Activated CD8-positive, alpha-beta memory T cell treated with anti-CD3 and anti-CD28 coated beads, Interleukin-2, amount 50 U/mL, for 48 hours (primary cell): ENCODE data around the gene EPC1.
A peak's percentile ranks its signal among the peaks of the same experiment; 100 is the strongest.

Experiments
- DNase-seq: peaks from one replicate; pipeline ENCODE4 v3.0.0-alpha.2; 2020

Gene EPC1

DNA sequence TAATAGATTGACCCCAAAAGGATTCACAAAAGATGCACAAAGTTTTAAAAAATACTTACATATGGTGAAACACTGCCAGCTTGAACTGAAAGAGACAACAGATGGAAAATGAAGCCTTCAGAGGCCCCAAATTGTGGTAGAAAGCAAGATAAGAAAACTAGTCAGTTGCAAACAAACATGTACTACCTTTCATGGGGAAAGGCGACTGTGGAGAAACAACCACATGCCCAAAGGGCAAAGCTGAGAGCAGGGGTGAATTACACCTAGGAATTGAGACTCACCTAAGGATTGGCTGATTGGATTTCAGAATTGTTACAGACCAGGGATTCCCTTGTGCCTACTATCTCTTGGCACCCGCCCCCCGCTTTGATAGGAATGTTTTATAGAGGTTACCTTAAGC is 13.1 kb downstream of the EPC1 start:
- no peak for DNase-seq

DNA sequence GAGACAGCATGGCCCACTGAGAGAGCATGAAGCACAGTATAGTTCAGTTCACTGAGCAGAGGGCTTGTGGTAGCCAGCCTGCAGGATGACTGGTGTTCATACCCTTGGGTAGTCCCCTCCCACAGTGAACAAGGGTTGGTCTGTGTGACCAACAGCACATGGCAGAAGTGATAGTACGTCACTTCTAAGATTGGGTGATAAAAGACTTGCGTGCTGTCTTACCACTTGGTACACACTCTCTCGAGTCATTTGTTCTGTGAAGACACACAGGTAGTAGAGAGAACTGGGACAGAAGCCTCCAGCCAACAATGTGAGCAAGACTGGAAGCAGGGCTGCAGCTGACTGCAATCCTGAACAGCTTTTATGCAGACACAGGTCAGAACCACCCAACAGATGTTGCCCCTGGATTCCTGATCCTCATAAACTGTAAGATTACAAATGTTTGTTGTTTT is 14.6 kb downstream of the EPC1 start:
- peak; percentile 83 for DNase-seq

DNA sequence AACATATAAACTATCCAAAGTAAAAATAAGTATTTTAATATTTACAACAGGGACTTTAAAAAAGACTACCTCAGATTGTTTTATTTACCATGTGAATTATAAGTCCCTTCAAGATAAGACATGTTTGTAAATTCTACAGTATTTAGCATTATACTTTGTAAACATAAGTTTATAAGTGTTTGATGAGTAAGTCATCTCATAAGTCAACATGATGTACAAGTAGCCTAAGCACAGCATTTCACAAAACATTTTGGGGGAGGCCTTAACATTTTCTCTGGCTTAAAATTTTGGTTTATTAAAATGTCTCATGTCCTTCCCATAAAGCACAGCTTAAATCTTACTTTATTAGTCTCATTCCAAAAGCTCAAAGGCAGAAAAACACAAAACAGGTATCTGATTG is 15.4 kb downstream of the EPC1 start:
- DNase-seq, result no peak

DNA sequence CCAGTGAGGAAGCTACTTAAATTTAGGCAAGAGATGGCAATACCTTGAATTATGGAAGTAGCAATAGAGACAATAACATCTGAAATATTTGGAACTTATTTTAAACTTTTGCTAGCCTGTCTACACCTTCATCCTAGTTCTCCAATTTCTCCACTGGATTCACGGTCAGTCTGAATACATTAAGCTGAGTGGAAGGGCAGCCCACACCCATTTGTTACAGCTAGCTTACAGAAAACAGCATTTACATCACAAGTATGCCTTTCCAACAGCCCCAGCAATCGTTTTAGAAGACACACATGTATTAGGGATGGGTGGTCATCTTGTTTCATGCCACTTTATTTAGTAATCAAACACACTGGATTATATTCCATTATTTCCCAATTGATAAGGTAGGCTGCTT is 16.7 kb downstream of the EPC1 start:
- no peak for DNase-seq

DNA sequence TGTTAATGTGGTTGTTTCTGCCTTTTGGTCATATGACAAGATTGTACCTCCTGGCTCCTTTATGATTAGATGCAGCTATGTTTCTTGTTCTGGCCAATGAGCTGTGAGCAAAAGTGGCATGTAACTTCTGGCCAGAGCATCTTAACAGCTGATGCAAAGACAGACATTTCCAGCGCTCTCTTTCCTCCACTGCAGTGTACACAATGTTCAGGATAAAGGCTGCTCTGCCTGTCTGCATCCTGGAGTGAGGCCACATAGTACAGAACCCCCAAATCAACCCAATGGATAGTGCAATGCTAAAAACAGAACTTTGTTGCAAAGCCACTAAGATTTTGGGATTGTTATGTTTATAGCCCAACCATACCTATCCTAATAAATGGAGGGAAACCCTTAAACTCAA is 17.9 kb downstream of the EPC1 start:
- DNase-seq, result no peak

DNA sequence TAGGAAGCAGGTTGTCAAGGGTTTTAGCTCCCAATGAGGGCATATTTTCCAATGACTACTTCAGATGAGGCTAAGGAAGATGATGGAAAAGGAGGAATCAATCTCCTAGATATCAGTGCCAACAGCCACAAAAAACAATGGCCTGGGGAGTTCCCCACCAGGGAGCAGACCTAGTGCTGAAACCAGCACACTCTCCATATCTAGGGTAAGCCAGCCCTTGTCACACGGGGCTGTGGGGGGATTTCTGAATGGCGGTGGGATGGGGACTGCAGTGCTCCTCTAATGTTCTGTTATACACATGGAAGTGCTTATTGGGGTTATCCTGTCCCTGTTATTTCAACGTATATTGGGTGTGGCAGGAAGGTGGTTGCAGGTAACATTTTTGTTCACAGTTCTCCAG is 18.5 kb downstream of the EPC1 start:
- no peak for DNase-seq

DNA sequence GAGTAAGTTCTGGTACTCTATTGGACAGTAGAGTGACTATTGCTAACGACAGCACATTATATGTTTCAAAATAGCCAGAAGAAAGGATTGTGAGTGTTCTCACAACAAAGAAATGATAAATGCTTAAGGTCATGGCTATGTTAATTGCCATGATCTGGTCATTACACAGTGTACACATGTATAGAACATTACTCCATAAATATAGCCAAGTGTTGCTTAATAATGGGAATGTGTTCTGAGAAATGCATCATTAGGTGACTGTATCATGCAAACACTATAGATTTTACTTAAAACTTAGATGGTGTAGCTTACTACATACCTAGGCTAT is 19.6 kb downstream of the EPC1 start:
- no peak for DNase-seq

DNA sequence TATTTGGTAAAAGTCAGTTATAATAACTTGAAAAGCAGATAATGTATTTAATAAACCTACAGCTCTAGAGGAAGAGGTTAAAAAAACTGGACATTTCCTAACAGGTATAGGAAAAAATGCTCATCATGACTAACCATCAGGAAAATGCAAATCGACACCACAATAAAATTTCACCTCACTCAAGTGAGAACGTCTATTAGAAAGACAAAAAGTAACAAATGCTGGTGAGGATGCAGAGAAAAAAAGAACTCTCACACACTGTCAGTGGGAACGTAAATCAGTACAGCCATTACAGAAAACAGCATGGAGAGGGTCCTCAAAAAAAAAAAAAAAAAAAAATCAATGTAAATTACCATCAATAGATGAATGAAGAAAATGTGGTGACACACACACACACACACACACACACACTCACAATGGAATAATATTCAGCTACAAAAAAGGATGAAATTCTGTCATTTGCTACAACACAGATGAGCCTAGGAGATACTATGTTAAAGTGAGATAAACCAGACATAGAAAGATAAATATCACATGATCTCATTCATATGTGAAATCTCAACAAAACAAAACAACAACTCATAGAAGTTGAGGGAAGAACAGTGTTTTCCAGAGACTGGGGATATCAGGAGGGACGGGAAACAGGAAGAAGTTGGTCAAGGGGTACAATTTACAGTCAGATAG is 20.1 kb downstream of the EPC1 start:
- DNase-seq, result no peak

DNA sequence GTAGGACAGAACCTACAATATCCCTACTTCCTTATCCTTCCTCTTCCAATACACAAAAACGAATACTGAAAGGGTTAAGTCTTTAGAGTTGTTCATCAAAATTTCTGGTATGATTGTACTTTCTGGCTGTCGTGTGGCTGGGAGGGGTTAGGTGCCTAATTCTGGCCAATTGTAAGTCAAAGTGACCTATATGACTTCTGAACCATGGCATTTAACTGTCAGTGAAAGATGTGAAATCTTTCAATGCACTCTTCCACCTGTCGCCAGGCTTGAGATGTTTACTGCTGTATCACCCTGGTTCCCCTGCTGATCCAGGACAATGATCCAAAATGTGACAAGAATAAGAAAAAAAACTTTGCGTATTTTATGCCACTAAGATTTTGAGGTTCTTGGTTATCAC is 20.8 kb downstream of the EPC1 start:
- no peak for DNase-seq

DNA sequence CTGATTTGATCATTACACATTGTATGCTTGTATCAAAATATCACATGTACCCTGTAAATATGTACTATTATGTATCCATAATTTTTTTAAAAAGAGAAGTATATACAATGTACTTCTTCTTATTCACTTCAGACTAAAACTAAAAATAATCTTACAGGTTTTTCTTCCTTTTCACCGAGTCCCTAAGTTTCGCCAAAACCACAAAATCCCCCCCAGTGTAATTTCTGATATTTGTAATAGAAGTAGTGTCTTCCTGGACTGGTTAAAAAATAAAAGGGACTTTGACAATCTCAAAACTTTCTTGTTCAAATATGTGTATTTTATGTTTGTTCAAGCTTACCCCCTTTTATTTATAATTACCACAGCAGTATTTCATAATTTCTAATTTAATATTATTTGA is 23.9 kb downstream of the EPC1 start:
- no peak for DNase-seq

DNA sequence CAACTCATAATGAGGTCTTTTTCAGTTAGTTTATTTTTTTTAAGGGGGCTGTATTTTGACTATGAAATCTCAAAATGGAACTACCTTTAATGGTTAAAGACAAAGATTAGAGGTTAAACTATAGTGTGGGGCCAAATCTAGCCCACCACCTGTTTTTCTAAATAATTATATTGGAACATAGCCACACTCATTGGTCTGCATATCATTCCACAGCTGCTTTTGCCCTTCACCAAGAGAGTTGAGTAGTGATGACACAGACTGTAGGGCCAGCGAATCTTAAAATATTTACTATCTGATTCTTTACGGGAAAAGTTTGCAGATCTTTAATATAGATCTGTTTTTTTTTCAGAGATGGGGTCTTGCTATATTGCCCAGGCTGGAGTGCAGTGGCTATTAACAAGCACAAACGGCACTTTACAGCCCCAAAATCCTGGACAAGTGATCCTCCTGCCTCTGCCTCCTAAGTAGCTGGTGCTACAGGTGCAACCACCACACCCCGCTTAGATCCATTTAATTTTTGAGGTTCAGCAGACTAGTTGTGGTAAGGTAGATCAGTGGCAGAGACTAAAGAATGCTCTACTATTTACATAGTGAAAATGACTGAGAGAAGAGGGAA is 25.8 kb downstream of the EPC1 start:
- DNase-seq, result no peak

DNA sequence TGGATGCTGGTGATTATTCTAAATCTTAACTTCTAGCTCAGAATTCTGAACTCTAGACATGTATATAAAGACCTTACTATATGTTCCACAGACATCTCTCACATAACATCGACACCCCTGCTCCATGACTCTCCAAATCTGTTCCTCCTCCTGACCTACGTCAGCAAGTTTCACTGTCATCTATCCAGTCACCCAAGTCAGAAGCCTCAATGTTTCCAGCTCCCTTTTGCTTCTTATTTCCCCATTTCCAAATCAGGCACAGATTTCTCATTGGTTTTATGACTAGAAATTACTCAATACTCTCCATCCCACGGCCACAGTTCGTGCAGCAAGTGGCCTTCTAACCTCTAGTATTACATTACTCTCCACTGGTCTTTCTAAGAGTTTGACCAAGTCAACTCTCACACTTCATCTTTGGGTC is 28.5 kb downstream of the EPC1 start:
- no peak for DNase-seq

DNA sequence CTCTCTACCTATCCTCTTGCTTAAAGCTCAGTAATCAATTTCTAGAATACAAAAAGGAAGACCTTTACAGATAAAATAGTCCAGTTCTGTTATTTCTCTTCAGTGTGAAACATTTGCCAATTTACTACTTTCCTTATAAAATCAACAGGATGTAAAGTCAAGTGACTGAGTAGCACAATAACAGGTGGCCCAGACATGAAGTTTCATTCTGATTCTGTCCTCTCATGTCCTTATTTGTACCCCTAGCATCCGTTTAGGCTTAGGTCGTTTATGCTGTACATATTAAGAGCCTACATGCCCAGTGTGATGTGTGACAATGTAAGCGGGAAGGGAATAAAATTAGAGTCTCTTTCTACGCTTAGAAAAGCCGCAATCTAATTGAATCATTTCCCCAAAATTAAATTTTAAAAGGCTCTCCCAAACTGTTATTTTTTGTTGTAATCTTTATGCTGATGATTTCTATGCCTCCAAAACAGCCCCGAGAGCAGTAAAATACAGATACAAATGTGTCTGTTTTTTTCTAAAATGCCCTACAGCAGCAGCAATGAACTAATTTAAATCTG is 29.1 kb downstream of the EPC1 start:
- no peak for DNase-seq

DNA sequence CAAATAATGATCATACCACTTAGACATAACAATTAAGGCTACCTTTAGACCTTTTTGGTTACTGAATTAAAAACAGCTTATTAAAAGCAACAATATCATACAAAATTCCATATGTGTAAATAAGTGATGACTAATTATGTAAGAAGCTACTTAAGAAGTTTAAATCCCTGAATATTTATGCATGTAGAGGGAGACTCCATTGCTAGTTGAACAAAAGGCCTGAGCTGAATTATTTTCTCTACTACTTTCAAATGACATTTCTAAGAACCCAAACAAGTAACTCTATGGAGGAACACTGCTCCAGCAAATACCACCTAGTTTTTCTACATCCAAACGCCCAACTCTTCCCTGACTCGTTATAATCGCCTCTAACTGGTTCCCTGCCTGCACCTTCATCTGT is 31.5 kb downstream of the EPC1 start:
- DNase-seq, result no peak

DNA sequence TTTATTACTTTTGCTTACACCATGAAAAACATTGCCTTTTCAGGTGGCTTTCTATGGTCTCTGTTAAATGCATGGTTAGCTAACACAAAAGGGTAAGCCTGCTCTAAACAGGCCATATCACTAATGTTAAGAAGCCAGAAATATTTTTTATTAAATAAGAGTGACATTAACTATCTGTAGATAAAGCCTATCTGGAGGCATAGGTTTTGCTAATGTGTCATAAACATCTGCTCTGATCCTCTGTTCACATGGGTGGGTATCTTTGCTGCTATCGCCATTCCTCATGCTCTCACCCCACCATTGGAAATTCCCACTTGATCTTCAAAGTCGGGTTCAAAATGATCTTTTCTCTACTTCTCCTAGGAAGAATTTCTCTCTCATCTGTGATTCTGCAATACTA is 32.4 kb downstream of the EPC1 start:
- DNase-seq, result no peak

DNA sequence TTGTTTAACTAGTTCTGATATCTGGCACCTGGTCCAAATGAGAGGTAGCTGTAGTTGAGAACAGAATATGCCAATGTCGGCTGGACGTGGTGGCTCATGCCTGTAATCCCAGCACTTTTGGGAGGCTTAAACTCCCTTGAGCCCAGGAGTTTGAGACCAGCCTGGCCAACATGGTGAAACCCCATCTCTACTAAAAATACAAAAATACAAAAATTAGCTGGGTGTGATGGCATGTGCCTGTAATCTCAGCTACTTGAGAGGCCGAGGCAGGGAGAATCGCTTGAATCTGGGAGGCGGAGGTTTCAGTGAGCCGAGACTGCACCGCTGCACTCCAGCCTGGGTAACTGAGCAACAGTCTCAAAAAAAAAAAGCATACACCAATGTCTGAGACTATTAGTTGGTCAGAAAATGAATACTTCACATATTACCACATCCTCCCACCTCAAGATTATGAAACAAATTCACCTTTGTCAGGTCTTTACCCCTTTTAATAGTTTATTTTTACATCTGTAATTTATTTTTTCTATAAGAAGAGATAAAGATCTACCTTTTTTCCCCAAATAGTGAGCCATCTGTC is 38.8 kb downstream of the EPC1 start:
- no peak for DNase-seq

DNA sequence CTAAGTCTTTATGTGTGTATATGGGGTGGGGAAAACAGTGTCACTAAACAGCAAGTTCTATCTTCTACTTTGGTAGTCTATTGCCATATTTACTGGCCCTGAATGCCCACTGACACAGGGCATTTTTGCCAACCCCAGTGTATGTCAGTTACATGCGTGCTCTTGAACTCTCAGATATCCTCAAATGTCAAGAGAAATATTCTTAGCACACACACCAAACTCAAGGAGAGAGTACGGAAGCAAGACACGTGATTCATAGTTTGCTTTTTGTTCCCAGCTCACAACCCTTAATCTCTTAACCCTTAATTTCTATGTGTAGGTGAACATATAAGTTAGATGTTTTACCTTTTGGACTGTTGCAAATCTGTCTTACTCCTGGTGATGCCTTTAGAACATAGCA is 39.3 kb downstream of the EPC1 start:
- no peak for DNase-seq

DNA sequence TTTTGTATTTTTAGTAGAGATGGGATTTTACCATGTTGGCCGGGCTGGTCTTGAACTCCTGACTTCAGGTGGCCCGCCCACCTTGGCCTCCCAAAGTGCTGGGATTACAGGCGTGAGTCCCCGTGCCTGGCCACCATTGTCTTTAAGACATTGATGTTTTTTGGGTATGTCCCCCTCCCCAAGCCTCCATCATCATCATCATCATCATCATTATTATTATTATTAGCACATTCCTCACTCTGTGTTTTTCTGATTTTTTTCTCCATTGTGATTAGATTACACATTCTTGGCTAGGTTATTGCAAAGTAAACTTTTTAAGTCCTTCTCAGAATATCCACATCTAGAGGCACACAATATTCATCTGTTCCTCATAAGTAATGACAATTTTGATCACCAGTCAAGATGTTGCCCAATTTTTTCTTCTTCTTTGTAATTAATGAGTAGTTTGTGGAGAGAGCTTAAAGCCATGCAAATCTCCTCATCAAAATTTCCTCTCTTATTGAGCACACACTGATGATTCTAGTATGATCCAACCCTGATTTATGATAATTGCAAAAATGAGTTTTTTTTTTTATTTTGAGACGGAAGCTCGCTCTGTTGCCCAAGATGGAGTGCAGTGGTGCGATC is 47.5 kb downstream of the EPC1 start:
- DNase-seq, result no peak

DNA sequence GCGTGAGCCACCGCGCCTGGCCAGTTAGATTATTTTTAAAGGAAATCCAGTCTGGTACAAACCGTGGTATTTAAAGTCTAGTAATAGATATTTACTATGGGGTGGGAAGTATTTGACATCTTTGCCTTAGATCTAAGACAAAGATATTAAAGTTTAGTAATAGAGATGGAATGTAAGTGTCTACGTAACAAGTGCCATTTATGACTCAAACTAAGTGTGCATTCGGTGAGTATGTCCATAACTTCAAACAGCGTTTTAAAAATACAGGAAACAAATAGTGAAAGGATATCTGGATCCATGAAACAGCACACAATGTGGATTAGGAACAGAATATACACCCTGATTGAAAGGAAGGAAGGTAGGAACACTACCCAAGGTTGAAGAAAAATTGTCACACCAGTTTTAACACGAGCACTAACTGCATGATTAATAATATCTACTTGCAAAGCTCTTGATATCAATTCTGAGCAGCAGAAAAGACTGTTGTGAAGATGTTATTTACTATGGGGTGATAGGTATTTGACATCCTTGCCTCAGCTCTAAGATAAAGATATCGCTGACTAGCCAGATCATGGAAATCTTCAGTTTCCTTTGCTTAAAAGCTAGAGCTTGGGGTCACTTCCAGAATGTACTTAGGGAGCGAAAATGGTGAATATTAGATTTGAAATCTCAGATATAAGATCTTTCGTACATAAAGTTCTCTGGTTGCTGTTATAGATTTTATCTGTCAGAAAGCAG is 48.7 kb downstream of the EPC1 start:
- DNase-seq, result no peak

DNA sequence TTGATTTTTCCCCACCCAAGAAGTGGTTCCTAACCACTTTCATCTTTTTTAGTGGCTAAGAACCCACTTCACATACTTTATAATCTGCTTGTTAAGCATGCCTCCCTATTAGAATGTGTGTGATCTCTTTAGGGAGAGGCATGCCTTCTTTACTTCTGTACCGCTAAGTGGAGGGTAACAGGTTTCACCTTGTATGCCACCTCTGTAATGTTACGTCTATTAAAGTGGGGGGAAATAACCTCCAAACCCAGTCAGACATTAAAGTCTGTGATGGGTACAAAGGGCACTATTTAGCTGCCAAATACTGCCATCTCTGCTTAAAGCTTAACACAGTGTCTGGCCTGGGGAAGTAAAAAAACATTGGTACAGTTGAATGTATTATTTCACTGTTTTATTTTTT is 51.9 kb downstream of the EPC1 start:
- DNase-seq, result no peak

DNA sequence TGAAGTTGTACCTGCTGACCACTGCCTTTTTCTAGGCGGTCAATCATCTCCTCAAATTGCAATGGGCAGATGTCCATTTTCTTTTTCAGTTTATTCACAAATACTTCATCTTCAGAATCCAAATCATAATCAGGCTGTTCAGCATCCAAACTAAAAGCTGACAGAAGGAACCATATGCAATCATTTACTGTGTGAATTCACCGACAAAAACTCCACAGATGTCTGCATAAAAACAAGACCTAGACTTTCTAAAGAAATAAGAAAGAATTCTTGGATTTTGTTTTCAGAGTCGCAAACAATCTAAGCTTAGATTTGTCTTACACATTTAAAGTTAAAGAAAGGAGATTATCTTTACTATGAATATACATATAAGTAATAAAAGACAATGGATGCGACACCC is 53.4 kb downstream of the EPC1 start:
- no peak for DNase-seq

DNA sequence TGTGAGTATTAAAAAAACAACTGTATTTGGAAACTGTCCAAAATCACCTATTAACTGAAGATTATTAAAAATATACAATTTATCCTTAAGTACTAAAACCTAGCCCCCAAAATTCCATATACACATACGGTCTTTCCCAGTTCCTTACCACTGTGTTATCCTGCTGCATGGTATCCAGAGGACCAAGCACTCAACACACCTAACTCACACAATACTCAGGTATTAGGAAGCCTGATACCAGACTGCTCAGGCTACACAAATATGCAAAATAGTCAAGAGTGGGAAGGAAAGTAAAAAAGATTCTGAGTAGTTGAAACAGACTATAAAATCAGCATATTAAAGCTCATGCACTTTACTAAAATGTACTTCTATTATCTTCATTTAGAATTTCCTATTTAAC is 67.2 kb downstream of the EPC1 start:
- no peak for DNase-seq

DNA sequence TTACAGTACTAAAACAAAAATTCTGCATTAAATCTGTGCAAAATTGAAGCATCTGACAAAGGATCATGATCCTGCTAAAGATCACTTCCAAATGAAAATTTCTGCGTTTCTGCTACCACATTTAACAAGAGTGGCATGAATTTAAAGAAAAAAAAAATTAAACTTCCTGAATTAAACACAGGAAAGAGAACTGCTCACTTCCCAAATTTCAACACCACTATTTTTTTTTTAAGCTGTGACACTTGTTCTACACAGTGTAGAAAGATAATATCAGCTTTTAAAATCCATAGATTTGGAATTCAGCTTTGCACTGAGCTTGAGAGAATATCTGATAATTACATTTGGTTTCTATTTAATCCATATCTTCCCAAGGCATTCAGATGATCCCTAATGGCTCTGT is 73.6 kb downstream of the EPC1 start:
- DNase-seq, result no peak
